Activated CD8-positive, alpha-beta memory T cell treated with anti-CD3 and anti-CD28 coated beads, Interleukin-2, amount 50 U/mL, for 24 hours (primary cell): Measurements from ENCODE around the gene LRRC72.

Experiments used
- DNase-seq: peaks from one replicate; pipeline ENCODE4 v3.0.0-alpha.2; 2020; ENCODE audit errors: extremely low read depth

LRRC72 gene

GRCh38 chr7:16626388-16626787, 99.8 kb downstream of the LRRC72 start:
- no peak for DNase-seq

DNA sequence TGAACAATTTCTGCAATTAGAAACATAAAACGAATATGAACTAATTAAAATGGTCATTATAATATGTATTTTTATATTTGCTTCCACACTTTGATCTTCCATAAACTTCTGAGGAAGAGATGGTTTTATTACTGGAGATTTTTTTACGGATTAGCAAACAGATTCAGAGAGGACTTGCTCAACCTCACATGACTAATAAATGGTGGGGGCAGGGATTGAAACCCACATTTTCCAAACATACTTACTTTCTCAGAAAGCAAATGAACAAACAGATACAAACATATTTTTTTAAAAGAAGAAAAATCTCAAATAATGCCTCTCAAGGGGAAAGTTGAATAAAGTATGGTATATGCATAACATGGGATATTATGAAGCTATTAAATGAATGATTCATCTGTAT, 100.6 kb downstream of the LRRC72 start:
- no peak for DNase-seq

DNA sequence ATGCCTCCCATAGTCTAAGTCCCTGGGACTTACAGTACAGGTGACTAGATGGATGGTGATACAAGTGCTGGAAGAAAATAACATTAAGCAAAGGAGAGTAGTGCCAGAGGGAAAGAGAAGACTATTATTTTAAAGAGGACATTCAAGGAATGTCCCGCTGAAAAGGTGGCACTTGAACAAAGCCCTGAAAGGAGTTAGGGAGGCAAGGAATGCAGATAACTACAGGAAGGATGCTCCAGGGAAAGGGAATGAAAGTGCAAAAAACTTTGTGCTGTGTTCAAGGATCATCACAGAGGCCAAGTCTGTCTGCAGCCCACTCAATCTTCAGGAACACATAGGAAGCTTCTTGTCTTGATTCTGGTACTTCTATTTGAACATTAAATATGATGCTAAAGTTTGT, 104.0 kb downstream of the LRRC72 start:
- DNase-seq = no peak
